ENCODE data around the gene ATOSB.

ATOSB gene

DNA sequence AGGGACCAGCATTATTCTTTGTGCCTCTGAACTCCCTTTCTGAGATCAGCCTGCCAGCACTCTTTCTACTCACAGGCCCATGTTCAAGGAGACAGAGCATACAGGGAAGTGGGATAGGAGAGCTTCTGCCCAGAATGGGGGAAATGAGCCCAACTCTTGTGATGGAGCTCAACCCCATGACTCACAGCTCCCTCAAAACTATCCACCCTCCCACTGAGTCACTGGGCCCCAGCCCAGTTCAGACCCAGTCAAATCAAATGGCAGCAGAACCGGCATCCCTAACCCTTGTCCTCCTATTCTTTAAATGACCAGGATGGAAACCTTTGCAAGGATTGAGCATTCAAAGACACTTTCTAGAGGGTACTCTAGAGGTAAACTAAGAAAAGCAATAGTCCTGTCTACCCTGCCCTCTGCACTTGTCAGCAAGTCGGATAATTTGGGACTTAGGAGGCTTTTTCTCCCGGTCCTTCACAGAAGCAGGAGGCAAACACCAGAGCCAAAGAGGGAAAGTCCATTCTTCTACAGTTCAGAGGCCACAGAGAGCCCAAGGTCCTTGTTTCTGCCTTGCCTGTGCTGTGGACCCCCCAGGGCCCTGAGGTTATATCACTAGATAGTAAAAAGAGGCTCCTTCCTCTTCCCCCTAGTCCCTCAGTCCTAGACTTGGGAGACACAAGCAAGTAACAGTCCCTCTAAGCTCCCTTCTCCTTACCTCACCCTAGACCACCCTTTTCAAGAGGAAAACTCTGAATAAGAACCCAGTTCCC is 3.2 kb downstream of the ATOSB start:
- no peak for DNase-seq

- peak; percentile 99 for DNase-seq
These were observed 4.4 kb downstream of the ATOSB start for GRCh38 chr9:35111001-35111933.

DNA sequence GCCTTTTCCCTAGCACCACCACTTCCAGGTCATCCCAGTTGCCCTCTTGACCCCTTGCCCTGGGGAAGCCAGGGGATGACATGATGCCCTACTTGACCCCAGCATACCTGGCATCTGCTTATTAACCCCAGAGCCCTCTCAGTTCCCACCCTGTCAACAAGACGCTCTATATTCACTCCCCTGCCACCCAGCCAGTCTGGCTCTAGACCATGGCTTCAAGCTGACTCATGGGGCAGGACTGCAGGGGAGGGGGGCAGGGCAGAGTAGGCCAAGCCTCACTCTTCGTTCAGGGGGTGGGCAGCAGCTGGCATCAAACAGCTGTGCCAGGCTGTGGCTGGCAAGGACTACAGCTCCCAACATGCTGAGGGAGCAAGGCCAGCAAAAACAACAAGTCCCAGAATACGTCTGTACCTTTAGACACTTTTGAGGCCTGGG is 5.3 kb downstream of the ATOSB start:
- DNase-seq, result peak; percentile 72

DNA sequence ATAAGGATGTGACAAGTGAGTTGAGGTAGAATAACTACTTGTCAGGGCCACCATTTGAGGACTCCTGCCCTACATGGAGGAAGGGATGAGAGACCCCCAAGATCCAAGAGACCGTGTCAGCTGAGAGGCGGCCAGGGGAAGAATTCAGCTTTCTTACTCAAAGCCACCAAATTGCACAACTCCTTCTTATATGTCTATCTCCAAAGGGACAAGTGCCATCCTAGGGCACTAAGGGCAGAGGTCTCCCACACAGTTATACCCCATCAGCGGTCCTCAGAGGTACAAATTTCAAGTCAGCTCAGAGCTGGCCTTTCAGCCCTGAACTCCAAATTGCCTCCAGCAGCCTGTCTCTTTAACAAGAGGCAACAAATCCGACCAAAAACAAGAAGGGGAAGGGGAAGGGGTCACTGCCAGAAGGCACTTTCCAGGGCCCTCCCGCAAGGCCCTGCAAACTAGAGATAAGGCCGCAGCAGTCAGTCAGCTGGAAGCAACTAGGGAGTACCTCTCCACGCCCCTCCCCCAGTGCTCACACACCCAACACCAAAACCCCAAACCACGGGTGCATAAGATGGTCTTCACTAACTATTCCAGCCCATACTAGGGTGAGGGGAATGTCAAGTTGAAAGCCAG is 6.6 kb downstream of the ATOSB start:
- peak; percentile 96 for DNase-seq

GRCh38 chr9:35108461-35108860 is 7.2 kb downstream of the ATOSB start:
- no peak for DNase-seq

- peak; percentile 27 for DNase-seq
These were observed 8.1 kb downstream of the ATOSB start for GRCh38 chr9:35107297-35108290.

DNA sequence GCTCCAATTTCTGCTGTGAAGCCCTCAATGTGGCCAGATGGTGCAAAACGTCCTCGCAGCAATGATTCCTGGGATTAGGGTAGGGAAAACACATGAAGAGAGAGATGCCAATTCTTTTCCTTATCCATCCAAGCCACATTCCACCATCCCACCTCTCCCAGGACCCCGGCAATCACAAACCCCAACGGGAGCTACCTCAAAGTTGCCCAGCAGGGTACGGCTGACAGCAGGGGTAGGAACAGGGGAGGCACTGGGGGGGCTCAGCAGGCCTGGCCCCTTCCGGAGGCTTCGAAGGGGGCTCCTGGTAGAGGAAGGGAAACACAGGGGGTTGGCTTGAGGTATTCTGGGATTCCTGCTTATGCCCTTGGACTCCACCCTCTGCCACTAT is 9.3 kb downstream of the ATOSB start:
- no peak for DNase-seq

- DNase-seq, result no peak
These were observed 9.9 kb downstream of the ATOSB start for GRCh38 chr9:35105571-35106342.

GRCh38 chr9:35105126-35105525 is 10.5 kb downstream of the ATOSB start:
- DNase-seq, result no peak

GRCh38 chr9:35104586-35104985 is 11.1 kb downstream of the ATOSB start:
- DNase-seq, result no peak

- DNase-seq, result no peak
These were observed 11.9 kb downstream of the ATOSB start for GRCh38 chr9:35103660-35104191.

- DNase-seq, result peak; percentile 97
These were observed 12.6 kb downstream of the ATOSB start, which contains the start of gene STOML2 for GRCh38 chr9:35102769-35103659. Gene STOML2, minus strand, starts transcription at chr9:35103131. Its CDS starts 37 bp downstream, at chr9:35103094.

DNA sequence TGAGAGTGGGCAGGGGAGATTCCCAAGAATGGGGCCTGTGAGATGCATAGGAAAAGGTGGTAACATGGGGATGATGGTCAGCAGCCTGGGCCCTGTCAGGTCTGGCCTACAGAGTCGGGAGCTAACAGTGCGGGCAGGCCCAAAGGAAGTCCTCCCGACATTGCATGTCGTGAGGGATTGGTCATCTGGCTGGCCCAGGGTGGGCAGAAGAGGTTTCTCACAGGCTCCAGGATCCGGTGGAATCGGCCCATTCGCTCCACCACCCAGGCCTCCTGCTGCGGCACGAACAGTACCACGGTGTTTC is 13.2 kb downstream of the ATOSB start:
- DNase-seq, result no peak

- DNase-seq, result no peak
These were observed 18.1 kb downstream of the ATOSB start for GRCh38 chr9:35097573-35097972.

- peak; percentile 89 for DNase-seq
These were observed 19.4 kb downstream of the ATOSB start, which contains the start of gene PIGO for GRCh38 chr9:35096035-35096849. Gene PIGO, minus strand, starts transcription at chr9:35096591. Its CDS starts 1,026 bp downstream, at chr9:35095565.

DNA sequence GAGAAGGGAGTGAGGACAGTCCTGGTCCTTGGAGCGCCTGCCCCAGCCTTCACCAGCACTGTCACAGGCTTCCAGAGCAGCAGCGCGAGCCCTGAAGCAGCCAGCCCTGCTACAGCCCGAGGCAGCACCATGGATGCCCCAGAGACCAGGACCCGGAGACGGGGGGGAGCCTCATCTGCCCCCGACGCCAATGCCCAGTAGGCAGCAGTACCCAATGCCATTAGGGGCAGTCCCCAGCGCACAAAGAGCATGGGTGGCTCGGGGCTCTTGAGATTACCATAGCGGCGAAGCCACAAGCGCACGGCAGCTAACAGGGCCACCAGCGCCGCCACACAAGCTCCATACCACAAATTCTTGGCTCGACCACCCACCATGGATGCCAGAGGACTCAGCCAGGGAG is 24.1 kb downstream of the ATOSB start:
- DNase-seq, result no peak

GRCh38 chr9:35089434-35089833 is 26.2 kb downstream of the ATOSB start:
- no peak for DNase-seq

DNA sequence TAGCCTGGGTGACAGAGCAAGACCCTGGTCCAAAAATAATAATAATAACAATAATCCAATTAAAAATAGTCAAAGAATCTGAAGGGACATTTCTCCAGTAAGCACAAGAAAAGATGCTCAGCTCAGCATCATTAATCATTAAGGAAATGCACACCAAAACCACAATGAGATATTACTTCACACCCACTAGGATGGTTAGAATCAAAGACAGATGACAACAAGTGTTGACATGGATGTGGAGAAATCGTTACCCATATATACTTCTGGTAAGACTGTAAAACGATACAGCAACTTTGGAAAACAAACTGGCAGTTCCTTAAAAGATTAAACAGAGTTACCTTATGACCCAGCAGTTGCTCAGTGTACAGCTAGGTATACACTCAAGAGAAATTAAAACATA is 30.6 kb downstream of the ATOSB start:
- no peak for DNase-seq

Data from hematopoietic multipotent progenitor cell treated with erythropoietin and hydrocortisone succinate and interleukin-3 and kit ligand, for 8 days (in vitro differentiated cells).